Limb (tissue), 2 donors: ENCODE measurements around the gene PLPP4.

Experiments used
- DNase-seq, 2 donors: peaks; one replicate each; pipeline ENCODE4 v3.0.0-alpha.2; 2016; ENCODE audit errors: extremely low spot score in 2 of 2

PLPP4 gene

GRCh38 chr10:120607710-120608703 is 151.0 kb downstream of the PLPP4 start:
- DNase-seq = no peak

- DNase-seq = no peak
Observed at GRCh38 chr10:120609006-120609405, 152.0 kb downstream of the PLPP4 start.

- DNase-seq = no peak
Observed at GRCh38 chr10:120610791-120611190, 153.8 kb downstream of the PLPP4 start.

GRCh38 chr10:120612756-120613155 is 155.7 kb downstream of the PLPP4 start:
- DNase-seq = no peak

GRCh38 chr10:120613180-120613579 is 156.2 kb downstream of the PLPP4 start:
- no peak for DNase-seq

GRCh38 chr10:120614680-120615079 is 157.7 kb downstream of the PLPP4 start:
- DNase-seq = no peak

GRCh38 chr10:120616311-120616911 is 159.4 kb downstream of the PLPP4 start:
- DNase-seq = no peak

GRCh38 chr10:120628197-120628596 is 171.2 kb downstream of the PLPP4 start:
- DNase-seq = no peak

- no peak for DNase-seq
Observed at GRCh38 chr10:120630266-120630665, 173.2 kb downstream of the PLPP4 start.

GRCh38 chr10:120632047-120632446 is 175.0 kb downstream of the PLPP4 start:
- DNase-seq = no peak

GRCh38 chr10:120632942-120633341 is 175.9 kb downstream of the PLPP4 start:
- no peak for DNase-seq

- DNase-seq = no peak
Observed at GRCh38 chr10:120634659-120635058, 177.6 kb downstream of the PLPP4 start.
